Testis (tissue), 3 donors: ENCODE results near the gene TIGD4. TPM values are rescaled to one million over a fixed set of nuclear protein-coding genes. Genes with fewer than 3 reads are reported as not detected.

Source experiments
- DNase-seq: peaks from one replicate; pipeline ENCODE4 v3.0.0-alpha.2; 2019
- H3K27ac ChIP-seq, 2 donors: fragments of 200-600 bp; sonication (generic); one replicate each; pipeline ENCODE4 v1.5.1; 2019
- H3K27me3 ChIP-seq: fragments of 200-600 bp; sonication (generic); one replicate; pipeline ENCODE4 v1.5.1; 2019
- H3K36me3 ChIP-seq: fragments of 200-600 bp; sonication (generic); one replicate; pipeline ENCODE4 v1.5.1; 2017; ENCODE audit warnings: low read depth; ENCODE audit errors: missing control alignments
- H3K4me1 ChIP-seq: fragments of 200-600 bp; sonication (generic); one replicate; pipeline ENCODE4 v1.5.1; 2019
- H3K4me3 ChIP-seq, 2 donors: fragments of 200-600 bp; sonication (generic); one replicate each; pipeline ENCODE4 v1.5.1; 2017 to 2019
- H3K9me3 ChIP-seq: fragments of 200-600 bp; sonication (generic); one replicate; pipeline ENCODE4 v1.5.1; 2017
- POLR2A ChIP-seq: fragments of 450-650 bp; IDR thresholded peaks from one replicate; pipeline ENCODE4 v1.6.1; 2017; ENCODE audit warnings: antibody characterized with exemption, mild to moderate bottlenecking, moderate library complexity
- WGBS, 2 donors: methylation state at CpG; one replicate each; pipeline ENCODE4 v1.1.5; 2018; 5-methylcytosine and 5-hydroxymethylcytosine counted together
- intact Hi-C: fragments of 100-400 bp; cut with DNase I; formaldehyde crosslinking; loops from one replicate; pipeline ENCODE4 v1.15.1; 2023; ENCODE audit warnings: low total_unique reads
- polyA plus RNA-seq: library from polyadenylated mRNA; stranded (reverse); fragments of 350-450 nt; fragmentation: Illumina TruSeq; extraction: RNeasy Lipid Tissue Mini Kit (QIAGEN cat#74804); gene quantifications from one replicate; pipeline ENCODE4 v1.2.3, GENCODE V29; 2014; ENCODE audit warnings: low read depth, low replicate concordance; ENCODE audit not compliant: insufficient read depth
- total RNA-seq, 2 donors: library from RNA; depleted of rRNA; stranded (reverse); fragments of >200 nt; gene quantifications; one replicate each; pipeline ENCODE4 v1.2.3, GENCODE V29; 2016
- TF ChIP-seq, protein P1 (sequence below), 3 experiments: fragments of 450-650 bp in 2 of 3; fragments of 200-600 bp in 1 of 3; sonication (generic) in 1 of 3; IDR thresholded peaks; one replicate each; pipeline ENCODE4 v1.5.1; 2016 to 2019; ENCODE audit warnings: antibody characterized with exemption in 3 of 3, mild to moderate bottlenecking in 2 of 3, moderate library complexity in 1 of 3

TIGD4 gene
- total and polyA plus RNA-seq, 3 donors from 2014 or later, result 2.2 to 6.7 (median 3.2) TPM

DNA sequence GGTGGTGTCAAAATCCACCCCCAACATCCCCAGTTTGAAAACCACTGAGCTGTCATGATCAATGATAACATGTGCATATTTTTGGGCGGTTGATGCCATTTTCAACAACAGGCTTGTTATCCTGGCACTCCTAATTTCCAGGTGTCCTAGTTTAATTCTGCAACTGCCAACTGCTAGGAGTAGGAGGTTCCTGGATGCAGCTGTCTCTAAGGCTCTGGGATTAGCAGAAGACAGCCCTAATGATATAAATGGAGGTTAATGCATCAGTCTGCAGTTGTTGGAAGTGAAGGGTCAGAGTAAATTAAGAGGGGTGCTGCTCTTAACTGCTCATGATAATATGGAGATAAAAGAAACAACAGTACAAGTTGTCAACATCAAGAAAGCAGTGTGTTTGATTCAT lies 24.0 kb upstream of the TIGD4 start:
- H3K27ac ChIP-seq, result no peak overlapping the region
- H3K27me3 ChIP-seq, result no peaks in the 10 kb centered on the region
- H3K36me3 ChIP-seq, result no peaks in the 10 kb centered on the region
- H3K4me3 ChIP-seq, result no peak overlapping the region
- no peaks in the 10 kb centered on the region for H3K9me3 ChIP-seq
- intact Hi-C loops, result no loop called here
- WGBS, 2 donors, result 76 to 77% methylated on average over 1 of the region's 1 CpG
- H3K4me1 ChIP-seq, result no peaks in the 10 kb centered on the region
- DNase-seq, result no peak
- TF ChIP-seq, protein P1, sequence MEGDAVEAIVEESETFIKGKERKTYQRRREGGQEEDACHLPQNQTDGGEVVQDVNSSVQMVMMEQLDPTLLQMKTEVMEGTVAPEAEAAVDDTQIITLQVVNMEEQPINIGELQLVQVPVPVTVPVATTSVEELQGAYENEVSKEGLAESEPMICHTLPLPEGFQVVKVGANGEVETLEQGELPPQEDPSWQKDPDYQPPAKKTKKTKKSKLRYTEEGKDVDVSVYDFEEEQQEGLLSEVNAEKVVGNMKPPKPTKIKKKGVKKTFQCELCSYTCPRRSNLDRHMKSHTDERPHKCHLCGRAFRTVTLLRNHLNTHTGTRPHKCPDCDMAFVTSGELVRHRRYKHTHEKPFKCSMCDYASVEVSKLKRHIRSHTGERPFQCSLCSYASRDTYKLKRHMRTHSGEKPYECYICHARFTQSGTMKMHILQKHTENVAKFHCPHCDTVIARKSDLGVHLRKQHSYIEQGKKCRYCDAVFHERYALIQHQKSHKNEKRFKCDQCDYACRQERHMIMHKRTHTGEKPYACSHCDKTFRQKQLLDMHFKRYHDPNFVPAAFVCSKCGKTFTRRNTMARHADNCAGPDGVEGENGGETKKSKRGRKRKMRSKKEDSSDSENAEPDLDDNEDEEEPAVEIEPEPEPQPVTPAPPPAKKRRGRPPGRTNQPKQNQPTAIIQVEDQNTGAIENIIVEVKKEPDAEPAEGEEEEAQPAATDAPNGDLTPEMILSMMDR (IDR thresholded peaks at IDR 0.05), result no peak
- no peak for TF ChIP-seq POLR2A

DNA sequence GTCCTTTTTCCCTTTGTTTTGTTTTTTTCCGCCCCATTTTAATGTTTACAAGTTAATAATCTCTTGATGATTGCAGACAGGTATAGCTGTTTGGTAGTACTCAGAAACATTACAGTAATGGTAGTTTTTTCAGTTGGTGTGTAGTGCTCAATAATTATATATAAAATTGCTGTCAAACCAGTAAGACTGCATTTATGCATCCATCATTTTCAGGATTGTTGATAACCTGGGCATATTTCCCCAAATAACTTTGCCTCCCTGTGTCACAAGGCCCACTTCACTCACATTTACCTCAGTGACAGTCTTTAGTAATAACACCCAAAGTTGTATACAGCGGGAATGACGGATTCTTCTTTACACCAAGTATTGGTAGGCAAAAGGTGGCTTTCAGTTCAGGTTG lies 16.4 kb upstream of the TIGD4 start:
- WGBS, 2 donors, result 93 to 100% methylated on average over 3 of the region's 3 CpGs
- H3K36me3 ChIP-seq, result no peaks in the 10 kb centered on the region
- H3K27ac ChIP-seq, result no peak overlapping the region
- intact Hi-C loops, result no loop called here
- no peaks in the 10 kb centered on the region for H3K4me1 ChIP-seq
- no peak overlapping the region for H3K4me3 ChIP-seq
- TF ChIP-seq, protein P1 (IDR thresholded peaks at IDR 0.05), result no peak
- TF ChIP-seq POLR2A, result no peak
- DNase-seq, result no peak
- H3K9me3 ChIP-seq, result no peaks in the 10 kb centered on the region
- no peaks in the 10 kb centered on the region for H3K27me3 ChIP-seq

DNA sequence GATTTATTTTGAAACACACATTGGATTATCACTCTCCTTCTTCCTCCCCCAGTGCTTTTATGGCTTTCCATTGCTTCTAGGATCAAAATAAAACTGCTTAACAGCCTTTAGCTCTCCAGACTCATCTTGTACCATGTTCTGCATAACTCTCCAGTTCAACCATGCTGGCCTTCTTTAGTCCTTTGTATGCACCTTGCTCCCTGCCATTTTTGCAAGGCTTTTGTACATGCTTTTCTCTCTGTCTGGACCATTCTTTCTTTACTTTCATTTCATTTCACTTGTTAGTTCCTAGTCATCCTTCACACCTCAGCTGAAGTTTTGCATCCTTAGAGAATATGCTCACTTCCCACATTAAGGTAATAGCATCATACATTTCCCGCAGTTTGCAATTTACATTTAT lies 7.1 kb upstream of the TIGD4 start:
- no peaks in the 10 kb centered on the region for H3K4me1 ChIP-seq
- no peak for TF ChIP-seq POLR2A
- TF ChIP-seq, protein P1 (IDR thresholded peaks at IDR 0.05), result no peak
- no peaks in the 10 kb centered on the region for H3K9me3 ChIP-seq
- no peak overlapping the region for H3K4me3 ChIP-seq
- no peaks in the 10 kb centered on the region for H3K36me3 ChIP-seq
- DNase-seq, result no peak
- WGBS, 2 donors, result 94 to 97% methylated on average over 1 of the region's 1 CpG
- H3K27me3 ChIP-seq, result no peaks in the 10 kb centered on the region
- no peak overlapping the region for H3K27ac ChIP-seq
- intact Hi-C loops, result no loop called here

DNA sequence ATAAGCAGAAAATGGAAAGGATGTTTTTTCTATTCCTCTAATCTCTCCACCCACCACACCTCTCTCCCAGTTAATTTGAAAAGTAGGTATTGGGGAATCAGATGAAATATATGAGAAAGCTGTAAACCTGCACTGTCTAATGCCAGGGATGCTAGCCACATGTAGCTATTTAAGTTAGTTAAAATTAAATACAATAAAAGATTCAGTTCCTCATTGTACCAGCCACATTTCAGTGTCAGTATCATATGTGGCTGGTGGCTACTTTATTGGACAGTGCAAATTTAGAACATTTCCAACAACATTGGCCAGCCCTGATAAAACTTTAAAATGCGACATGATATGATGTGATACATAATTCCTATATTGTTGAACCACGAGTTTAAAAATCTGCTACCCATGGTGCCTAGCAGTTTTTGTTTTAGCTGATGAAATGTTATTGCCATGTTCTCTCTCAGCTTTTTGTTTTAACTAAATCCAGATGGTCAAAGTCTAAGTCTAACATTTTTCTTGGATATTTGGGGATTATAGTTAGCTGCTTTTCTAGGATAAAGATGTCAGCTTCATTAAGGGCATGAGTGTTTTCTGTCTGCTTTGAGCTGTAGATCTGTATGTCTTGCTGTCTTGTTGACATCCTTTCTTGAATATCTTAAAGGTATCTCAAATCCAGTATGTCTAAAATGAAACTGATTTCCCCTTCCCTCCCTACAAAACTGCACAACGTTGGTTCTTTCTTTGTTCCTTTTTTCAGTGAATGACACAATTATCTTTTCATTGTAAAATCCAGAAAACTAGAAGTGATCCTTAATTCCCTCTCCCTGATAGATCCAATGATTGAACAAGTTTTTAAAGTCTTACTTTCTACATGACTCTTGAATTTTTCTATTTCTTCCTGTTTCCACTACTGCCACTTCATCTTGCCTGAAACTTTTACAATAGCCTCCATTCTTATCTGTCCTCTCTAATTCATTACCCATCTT lies 6.4 kb upstream of the TIGD4 start:
- peaks cover under 1% of the 10 kb centered on the region for H3K4me1 ChIP-seq
- DNase-seq, result no peak
- WGBS, 2 donors, result 47 to 49% methylated on average over 3 of the region's 3 CpGs
- no peak overlapping the region for H3K4me3 ChIP-seq
- H3K27me3 ChIP-seq, result no peaks in the 10 kb centered on the region
- no peaks in the 10 kb centered on the region for H3K9me3 ChIP-seq
- TF ChIP-seq, protein P1 (IDR thresholded peaks at IDR 0.05), result no peak
- TF ChIP-seq POLR2A, result no peak
- intact Hi-C loops, result no loop called here
- H3K36me3 ChIP-seq, result no peaks in the 10 kb centered on the region
- no peak overlapping the region for H3K27ac ChIP-seq
